DND-41 (cell line): ENCODE data around the gene SNRPF.

Experiments used
- ATAC-seq: fragments of 200-7000 bp; cut with Tn5 transposase; 3 replicates; pipeline ENCODE4 v1.9.1; 2021; ENCODE audit warnings: low read depth; ENCODE audit not compliant: insufficient read depth
- DNase-seq: peaks from one replicate; pipeline ENCODE4 v3.0.0-alpha.2; 2020
- H2AFZ ChIP-seq: 2 replicates; pipeline ENCODE4 v1.6.0; 2012; ENCODE audit warnings: low read depth, low read length
- H3K27ac ChIP-seq: 2 replicates; pipeline ENCODE4 v1.5.1; 2012; ENCODE audit warnings: low read length, inconsistent platforms
- H3K27me3 ChIP-seq: fragments of 200-600 bp; sonication (generic); 2 replicates; pipeline ENCODE4 v1.6.0; 2012; ENCODE audit warnings: low read length, mild to moderate bottlenecking, inconsistent platforms; ENCODE audit not compliant: insufficient read depth, poor library complexity
- H3K36me3 ChIP-seq: 2 replicates; pipeline ENCODE4 v1.5.1; 2012; ENCODE audit warnings: low read length, inconsistent platforms; ENCODE audit not compliant: insufficient read depth
- H3K4me1 ChIP-seq: 2 replicates; pipeline ENCODE4 v1.5.1; 2012; ENCODE audit warnings: mild to moderate bottlenecking, low read length; ENCODE audit not compliant: insufficient read depth
- H3K4me2 ChIP-seq: 2 replicates; pipeline ENCODE4 v1.6.0; 2012; ENCODE audit warnings: mild to moderate bottlenecking, moderate library complexity, low read length, inconsistent platforms; ENCODE audit not compliant: insufficient read depth
- H3K4me3 ChIP-seq, 2 experiments: fragments of 200-600 bp in 1 of 2; shearing (Covaris generic) in 1 of 2; 2 replicates each; pipeline ENCODE4 v1.5.1; 2012 to 2016; ENCODE audit warnings: inconsistent platforms in 2 of 2, low read length in 2 of 2, mild to moderate bottlenecking in 2 of 2, low read depth in 1 of 2, moderate library complexity in 1 of 2
- H3K79me2 ChIP-seq: 2 replicates; pipeline ENCODE4 v1.6.0; 2012; ENCODE audit warnings: low read length, inconsistent platforms; ENCODE audit not compliant: insufficient read depth
- H3K9ac ChIP-seq: 2 replicates; pipeline ENCODE4 v1.6.0; 2012; ENCODE audit warnings: low read depth, mild to moderate bottlenecking, inconsistent platforms, low read length, moderate library complexity
- H3K9me3 ChIP-seq: 2 replicates; pipeline ENCODE4 v1.5.1; 2012; ENCODE audit warnings: low read length, moderate library complexity, mild to moderate bottlenecking, inconsistent platforms; ENCODE audit not compliant: insufficient read depth, severe bottlenecking
- H4K20me1 ChIP-seq: 2 replicates; pipeline ENCODE4 v1.6.0; 2012; ENCODE audit warnings: low read length; ENCODE audit not compliant: insufficient read depth
- CTCF ChIP-seq: IDR thresholded peaks from 2 replicates; pipeline ENCODE4 v1.5.1; 2012; ENCODE audit warnings: borderline replicate concordance, low read length, moderate library complexity, mild to moderate bottlenecking; ENCODE audit not compliant: poor library complexity, severe bottlenecking; ENCODE audit errors: extremely low read depth
- EZH2 ChIP-seq: IDR thresholded peaks from 3 replicates; pipeline ENCODE4 v1.6.1; 2012; ENCODE audit warnings: borderline replicate concordance, low read depth, mild to moderate bottlenecking, moderate library complexity, low read length, inconsistent platforms; ENCODE audit not compliant: severe bottlenecking

The SNRPF gene

GRCh38 chr12:95830335-95831089 is 28.2 kb upstream of the SNRPF start:
- Histone ChIP-seq H3K4me2 (no peak overlapping the region), H3K27me3 (no peaks in the 10 kb centered on the region), H3K4me1 (no peaks in the 10 kb centered on the region), H4K20me1 (no peaks in the 10 kb centered on the region), H3K4me3 (no peak overlapping the region), H3K79me2 (no peaks in the 10 kb centered on the region), H3K9me3 (no peaks in the 10 kb centered on the region), H3K9ac (no peak overlapping the region), H3K27ac (no peak overlapping the region), H2AFZ (no peak overlapping the region), H3K36me3 (no peaks in the 10 kb centered on the region)
- TF ChIP-seq CTCF = no peak
- ATAC-seq (no peak), DNase-seq (no peak)

- no peak overlapping the region for H3K4me3 ChIP-seq
- no peaks in the 10 kb centered on the region for H4K20me1 ChIP-seq
- DNase-seq (no peak), ATAC-seq (no peak)
- no peak for TF ChIP-seq EZH2
- TF ChIP-seq CTCF = no peak
- no peak overlapping the region for H2AFZ ChIP-seq
- peaks cover 6% of the 10 kb centered on the region for H3K27me3 ChIP-seq
- no peaks in the 10 kb centered on the region for H3K79me2 ChIP-seq
- no peaks in the 10 kb centered on the region for H3K9me3 ChIP-seq
- H3K36me3 ChIP-seq = no peaks in the 10 kb centered on the region
- no peak overlapping the region for H3K4me2 ChIP-seq
- no peaks in the 10 kb centered on the region for H3K4me1 ChIP-seq
- no peak overlapping the region for H3K9ac ChIP-seq
- H3K27ac ChIP-seq = no peak overlapping the region
These were observed 24.2 kb upstream of the SNRPF start for GRCh38 chr12:95834572-95834971.

GRCh38 chr12:95836185-95836609 is 22.6 kb upstream of the SNRPF start:
- H3K9ac ChIP-seq = no peak overlapping the region
- H3K9me3 ChIP-seq = no peaks in the 10 kb centered on the region
- no peaks in the 10 kb centered on the region for H3K36me3 ChIP-seq
- H3K4me2 ChIP-seq = no peak overlapping the region
- no peak for DNase-seq
- H3K79me2 ChIP-seq = no peaks in the 10 kb centered on the region
- ATAC-seq = no peak
- no peak overlapping the region for H2AFZ ChIP-seq
- H3K4me3 ChIP-seq = no peak overlapping the region
- no peaks in the 10 kb centered on the region for H4K20me1 ChIP-seq
- no peak for TF ChIP-seq EZH2
- TF ChIP-seq CTCF = no peak
- no peaks in the 10 kb centered on the region for H3K4me1 ChIP-seq
- peaks cover 6% of the 10 kb centered on the region for H3K27me3 ChIP-seq
- no peak overlapping the region for H3K27ac ChIP-seq
